HG03196 (cell line): ENCODE data around the gene IL10RB.
A peak's percentile ranks its signal among the peaks of the same experiment; 100 is the strongest.
"Not testable (repeated sequence)": the region's sequence is repeated elsewhere in the genome, so short reads cannot be mapped to it uniquely, and the experiment has no call there.

Experiments used
- ATAC-seq: cut with Tn5 transposase; IDR thresholded peaks from one replicate; pipeline ENCODE4 v1.9.1; 2021; ENCODE audit not compliant: unreplicated experiment

Gene IL10RB

DNA sequence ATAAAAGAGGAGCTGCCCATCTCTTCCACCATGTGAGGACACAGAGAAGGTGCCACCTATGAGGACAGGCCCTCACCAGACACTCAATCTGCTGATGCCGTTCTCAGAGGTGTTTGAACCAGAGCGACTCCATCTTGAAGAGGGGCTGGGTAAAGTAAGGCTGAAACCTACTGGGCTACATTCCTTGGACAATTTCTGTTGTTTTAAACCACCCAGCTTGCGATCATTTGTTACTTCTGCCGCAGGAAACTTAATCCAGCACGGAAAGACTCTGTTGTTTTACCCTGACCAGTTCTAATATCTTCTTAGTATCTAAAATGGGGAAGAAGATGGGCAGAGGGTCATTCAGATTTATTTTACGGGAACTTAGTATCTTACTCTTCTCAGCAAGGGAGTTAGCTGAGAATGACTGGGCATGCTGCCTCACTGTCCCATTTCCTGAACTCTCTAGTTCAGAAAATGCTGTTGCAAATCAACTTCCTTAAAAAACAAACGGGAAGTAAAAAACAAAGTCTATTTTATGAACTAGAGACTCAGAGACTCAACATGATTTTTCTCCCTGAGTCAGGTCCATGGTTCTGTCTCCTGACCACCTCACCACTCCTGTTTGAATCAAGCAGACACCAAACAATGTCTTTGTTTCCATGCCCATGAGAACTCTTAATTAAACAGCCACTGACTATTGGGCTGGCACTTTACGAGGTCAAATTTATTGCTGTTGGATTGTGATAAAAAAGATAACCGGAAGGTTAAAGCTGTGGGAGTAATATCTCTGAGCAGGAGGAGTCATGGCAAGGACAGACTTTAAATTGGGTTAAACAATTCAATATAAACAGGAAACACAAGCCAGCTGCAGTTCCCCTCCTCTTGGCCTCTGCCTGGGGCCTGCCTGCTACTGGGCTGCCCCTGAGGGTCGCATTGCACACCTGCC lies 34.8 kb downstream of the IL10RB start:
- ATAC-seq, result no peak

DNA sequence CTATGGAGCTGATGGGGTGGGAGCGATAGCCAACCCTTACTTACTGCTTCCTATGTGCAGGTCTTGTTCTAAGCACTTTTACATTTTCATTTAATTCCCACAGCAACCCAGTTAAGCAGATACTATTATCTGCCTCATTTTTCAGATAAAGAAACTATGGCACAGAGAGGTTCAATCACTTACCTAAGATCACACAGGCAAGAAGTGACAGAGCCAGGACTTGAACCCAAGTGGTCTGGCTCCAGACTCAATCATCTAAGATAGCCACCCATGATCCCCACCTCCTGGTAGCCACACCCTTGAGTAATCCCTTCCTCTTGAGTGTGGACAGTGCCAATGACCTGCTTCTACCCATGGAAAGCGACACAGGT lies 35.5 kb downstream of the IL10RB start:
- ATAC-seq, result no peak

DNA sequence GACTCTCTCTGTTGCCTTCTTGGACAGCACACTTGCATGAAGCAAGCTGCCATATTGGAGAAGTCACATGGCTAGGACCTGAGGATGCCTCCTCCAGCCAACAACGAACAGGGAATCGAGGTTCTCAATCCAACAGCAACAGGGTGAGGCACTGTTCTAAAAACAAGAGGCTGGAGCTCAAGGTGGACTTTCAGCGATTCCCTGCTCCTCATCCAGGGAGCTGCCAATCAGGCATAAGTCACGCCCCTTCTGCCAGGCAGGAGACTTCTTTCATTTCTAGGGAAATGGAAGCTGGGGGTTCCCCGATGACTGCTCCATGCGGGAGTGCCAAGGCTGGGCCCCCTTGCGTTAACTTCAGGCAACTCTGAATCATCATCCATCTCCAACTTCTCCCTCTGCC lies 35.9 kb downstream of the IL10RB start:
- ATAC-seq, result no peak

DNA sequence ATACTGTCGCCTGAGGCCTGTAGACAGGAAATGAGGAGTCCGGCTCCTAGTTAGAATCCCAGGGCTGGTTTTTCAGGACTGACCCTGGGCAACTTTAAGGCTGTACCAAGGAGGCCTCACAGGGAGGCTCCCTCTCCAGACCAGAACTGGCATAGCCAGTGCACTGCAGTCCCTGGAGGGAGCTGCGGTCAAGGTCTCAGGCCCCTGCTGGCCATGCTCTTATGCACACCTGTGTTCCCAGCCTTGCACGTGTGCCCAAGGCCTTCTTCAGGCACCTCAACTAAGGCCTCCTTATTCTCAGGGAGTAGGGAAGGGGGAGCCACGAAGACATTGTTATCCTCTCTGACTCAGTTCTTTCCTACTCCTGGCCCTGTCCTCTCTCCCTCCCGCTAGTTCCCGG lies 36.6 kb downstream of the IL10RB start:
- no peak for ATAC-seq

DNA sequence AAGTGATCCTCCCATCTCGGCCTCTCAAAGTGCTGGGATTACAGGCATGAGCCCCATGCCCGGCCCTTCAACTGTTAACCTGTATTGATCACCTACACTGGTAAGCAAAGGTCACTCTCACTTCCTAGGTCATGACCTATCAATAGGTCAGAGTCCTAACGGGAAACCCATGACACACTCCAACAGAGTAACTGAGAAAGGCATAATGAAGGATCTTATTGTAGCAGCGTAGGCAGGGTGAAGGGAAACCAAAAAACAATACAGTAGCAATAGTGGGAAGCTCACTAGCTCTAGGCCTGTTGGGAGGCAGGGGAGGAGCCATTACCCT lies 39.1 kb downstream of the IL10RB start:
- ATAC-seq, result no peak

DNA sequence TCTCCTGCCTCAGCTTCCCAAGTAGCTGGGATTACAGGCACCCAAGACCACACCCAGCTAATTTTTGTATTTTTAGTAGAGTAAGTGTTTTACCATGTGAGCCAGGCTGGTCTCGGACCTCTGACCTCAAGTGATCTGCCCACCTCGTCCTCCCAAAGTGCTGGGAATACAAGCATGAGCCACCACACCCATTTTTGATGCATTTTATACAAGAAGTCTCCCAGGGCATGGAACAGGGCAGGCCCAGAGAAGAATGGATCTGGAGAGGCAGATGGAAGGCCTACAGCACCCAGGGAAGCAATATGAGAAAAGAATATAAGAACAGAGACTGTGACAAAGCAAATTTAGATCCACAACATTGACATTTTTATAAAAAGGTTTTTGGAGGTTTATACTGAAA lies 39.8 kb downstream of the IL10RB start:
- ATAC-seq, result no peak

DNA sequence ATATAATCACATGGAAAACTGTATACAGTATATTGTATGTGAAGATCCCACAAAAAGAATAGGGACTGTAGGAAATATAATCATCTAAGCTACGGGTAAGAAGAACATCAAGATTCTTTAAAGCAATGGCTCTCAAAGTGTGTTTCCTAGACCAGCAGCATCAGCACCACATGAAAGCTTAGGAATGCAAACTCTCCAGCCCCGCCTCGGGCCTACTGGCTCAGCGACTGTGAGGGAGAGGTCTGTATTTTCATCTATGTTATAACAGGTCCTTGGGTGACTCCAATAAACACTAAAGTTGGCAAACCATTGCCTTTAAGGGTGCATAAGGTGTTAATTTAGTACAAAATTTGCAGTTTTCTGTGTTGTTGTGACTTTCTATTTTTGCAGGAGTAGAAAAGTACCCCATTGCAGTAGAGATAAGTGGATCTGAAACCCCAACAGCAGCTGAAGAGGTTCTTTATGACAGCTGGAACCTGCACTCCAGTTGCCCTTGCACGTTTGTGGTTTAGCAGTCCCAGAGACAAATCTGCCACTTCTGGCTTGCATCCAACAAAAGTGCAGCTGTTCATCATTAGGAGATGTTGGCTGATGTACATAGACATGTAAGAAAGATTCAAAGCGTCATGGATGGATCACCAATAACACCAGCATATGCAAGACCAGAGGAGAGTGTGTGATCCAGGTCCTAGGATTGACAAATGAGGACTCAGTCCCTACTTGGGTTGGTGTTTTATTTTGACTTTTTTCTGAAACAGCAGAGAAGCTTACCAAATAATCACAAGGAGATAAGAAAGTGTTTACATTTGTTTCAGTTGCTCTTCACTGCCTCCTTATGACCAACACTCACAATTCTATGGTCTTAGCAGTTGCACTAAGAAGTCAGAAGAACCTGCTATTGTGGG lies 42.7 kb downstream of the IL10RB start:
- ATAC-seq, result peak; percentile 72

DNA sequence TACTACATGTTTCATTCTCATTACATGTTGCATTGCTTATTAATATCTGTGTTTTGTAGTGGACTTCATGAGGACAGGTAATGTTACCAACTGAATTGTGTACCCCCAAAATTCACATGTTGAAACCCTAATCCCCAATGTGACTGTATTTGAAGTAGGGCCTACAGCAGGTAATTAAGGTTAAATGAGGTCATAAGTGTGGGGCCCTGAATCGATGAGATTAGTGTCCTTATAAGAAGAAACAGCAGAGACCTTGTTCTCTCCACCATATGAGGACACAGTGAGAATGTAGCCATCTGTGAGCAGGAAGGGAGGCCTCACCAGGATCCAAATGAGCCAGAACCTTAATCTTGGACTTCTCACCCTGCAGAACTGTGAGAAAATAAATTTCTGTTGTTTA lies 43.6 kb downstream of the IL10RB start:
- no peak for ATAC-seq

DNA sequence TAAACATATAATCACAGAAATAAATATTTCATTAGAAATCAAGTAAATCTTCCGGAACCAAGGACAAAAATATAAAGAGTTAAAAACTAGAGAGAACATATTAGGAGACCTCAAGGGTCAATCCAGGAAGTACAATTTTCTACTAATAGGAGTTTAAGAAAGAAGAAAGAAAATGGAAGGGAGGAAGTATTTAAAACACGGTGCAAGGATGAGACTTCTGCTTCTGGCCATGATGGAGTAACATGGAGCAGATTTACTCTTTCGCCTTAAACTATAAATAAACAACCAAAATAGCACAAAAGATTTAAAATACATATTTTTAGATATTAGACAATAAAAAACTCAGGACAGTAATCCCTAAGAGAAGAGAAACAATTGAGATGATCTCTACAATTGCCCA lies 46.0 kb downstream of the IL10RB start:
- ATAC-seq, result no peak

DNA sequence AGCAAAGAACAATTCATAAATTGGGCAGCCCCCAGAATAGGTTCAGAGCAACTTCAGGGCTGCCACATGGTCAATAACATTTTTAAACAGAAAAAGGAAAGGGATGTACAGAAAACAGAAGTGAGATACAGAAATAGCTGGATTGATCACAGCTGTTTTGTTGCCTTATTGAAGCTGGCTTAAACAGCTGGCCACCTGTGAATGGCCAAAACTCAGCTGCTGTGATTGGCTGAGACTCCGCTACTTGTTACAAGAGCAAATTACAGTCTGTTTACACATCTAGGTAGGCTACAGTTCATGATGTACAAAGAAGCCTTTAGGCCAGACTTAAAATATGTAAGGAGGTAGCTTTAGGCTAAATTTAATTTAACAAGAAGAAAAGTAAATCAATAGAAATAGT lies 47.0 kb downstream of the IL10RB start:
- no peak for ATAC-seq

DNA sequence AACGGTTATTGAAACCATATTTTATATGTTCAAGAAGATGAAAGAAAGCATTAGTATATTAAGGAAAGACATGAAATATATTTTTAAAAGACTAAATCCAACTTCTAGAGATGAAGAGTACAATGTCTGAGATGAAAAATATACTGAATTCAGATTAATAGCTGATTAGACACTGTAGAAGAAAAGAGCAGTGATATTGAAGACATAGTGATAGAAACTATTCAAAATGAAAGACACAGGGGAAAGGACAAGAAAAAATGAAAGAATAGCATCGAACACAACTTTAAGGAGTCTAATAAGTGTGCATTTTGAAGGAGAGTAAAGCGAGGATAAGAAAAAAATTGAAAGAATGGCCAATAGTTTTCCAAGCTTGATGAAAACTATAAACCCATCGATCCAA lies 47.4 kb downstream of the IL10RB start:
- ATAC-seq, result no peak

DNA sequence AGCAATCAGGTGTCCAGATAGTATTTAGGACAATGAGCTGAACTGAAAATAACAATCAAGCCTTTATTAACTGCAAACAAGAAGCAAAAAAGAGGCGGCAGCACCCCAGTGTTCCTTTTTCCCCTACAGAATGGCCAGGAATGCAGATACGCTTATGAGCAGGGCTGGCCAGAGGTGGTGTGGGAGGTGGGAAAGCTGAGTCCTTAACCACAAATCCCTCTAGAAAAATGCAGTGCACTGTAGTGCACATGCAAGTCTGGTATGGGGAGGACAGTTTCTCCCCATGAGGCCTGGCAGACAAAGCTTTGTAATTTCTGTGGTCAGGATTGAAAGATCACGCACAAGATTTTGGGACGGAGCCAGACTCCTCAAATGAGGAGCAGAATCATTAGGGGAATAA lies 47.9 kb downstream of the IL10RB start:
- ATAC-seq, result no peak

DNA sequence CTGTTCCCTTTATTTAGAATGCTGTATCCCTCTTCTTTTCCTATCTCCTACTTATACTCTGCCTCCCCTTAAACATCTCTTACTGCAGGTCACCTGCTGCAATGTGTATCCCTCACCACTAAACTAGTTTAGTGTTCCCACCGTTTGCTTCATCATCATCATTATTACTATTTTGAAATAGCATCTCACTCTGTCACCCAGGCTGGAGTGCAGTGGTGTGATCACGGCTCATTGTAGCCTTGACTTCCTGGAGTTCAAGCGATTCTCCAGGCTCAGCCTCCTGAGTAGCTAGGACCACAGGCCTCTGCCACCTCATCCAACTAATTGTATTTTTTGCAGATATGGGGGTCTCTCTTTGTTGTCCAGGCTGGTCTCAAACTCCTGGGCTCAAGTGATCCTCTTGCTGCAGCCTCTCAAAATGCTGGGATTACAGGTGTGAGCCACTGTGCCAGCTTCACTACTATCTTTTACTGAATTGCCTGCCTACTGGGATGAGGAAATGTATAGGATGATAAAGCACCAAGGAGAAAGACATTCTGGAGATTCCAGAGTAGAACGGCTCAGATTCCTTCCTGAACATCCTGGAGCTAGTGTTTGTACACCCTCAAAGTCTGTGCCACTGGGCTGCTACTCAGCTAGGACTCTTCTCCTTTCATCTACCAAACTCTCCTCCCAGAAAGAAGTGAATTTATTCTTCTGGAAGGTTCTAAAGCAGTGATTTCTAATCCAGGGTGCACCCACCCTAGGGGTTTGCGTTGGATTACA lies 50.0 kb downstream of the IL10RB start:
- no peak for ATAC-seq

DNA sequence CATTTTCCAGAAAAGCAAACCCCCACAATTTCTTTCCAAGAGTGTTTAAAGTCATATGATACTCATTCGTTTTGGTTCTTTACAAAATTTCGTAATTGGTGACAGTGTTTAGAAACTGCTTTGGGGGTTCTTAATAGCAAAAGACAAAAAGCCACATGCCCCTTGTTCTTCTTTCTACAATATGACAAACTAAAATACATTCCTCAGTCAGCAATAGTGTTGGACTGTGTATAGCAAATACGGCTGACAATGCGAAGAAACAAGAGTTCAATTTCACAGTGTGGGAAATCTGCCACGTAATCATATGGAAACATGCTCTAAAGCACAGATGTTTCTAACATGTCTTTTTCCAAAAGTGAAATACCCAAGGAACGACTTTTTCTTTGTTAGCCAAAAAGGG lies 51.0 kb downstream of the IL10RB start:
- ATAC-seq, result no peak

DNA sequence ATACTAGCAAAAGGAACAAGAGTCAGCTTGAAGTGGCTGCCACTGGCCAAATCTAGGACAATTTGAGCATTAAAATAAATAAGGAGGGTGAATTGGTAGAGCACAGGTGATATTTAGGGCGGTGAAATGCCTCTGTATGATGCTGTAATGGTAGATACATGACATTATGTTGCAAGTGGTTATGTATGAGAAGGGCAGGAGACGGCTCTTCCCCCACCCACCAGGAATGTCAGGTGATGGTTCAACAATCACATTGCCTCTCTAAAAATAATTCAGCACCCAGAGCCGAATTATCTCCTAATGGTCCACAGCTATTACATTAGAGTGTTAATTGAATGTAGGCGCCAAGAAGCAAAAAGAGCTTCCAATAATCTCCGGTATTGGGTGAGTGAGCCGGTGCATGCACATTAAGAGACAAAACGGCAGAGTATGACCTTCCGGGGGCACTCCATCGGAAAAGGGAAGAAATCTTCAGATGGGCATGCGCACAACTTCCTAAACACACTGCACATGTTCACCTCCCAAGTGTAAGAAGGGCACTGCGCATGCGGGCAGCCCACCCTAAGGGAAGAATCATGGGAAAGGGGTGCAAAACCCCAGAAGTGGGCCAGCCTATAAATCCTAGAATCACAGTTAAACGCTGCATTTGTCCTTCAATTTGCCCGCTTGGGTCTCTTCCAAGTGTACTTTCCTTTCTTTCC lies 51.8 kb downstream of the IL10RB start:
- ATAC-seq, result no peak

DNA sequence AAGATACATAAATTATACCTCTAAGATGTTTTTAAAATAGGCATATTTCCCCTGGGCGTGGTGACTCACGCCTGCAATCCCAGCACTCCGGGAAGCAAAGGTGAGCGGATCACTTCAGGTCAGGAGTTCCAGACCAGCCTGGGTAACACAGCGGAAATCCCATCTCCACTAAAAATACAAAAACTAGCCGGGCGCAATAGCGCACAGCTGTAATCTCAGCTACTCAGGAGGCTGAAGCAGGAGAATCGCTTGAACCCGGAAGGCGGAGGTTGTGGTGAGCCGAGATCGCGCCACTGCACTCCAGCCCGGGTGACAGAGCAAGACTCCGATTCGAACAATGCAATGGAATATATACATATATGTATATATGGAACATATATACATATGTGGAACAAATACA lies 54.8 kb downstream of the IL10RB start:
- not testable (repeated sequence) for ATAC-seq

DNA sequence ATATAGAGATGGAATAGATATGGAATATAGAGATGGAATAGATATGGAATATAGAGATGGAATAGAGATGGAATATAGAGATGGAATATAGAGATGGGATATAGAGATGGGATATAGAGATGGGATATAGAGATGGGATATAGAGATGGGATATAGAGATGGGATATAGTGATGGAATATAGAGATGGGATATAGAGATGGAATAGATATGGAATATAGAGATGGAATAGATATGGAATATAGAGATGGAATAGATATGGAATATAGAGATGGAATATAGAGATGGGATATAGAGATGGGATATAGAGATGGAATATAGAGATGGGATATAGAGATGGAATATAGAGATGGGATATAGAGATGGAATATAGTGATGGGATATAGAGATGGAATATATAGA lies 57.4 kb downstream of the IL10RB start:
- not testable (repeated sequence) for ATAC-seq

DNA sequence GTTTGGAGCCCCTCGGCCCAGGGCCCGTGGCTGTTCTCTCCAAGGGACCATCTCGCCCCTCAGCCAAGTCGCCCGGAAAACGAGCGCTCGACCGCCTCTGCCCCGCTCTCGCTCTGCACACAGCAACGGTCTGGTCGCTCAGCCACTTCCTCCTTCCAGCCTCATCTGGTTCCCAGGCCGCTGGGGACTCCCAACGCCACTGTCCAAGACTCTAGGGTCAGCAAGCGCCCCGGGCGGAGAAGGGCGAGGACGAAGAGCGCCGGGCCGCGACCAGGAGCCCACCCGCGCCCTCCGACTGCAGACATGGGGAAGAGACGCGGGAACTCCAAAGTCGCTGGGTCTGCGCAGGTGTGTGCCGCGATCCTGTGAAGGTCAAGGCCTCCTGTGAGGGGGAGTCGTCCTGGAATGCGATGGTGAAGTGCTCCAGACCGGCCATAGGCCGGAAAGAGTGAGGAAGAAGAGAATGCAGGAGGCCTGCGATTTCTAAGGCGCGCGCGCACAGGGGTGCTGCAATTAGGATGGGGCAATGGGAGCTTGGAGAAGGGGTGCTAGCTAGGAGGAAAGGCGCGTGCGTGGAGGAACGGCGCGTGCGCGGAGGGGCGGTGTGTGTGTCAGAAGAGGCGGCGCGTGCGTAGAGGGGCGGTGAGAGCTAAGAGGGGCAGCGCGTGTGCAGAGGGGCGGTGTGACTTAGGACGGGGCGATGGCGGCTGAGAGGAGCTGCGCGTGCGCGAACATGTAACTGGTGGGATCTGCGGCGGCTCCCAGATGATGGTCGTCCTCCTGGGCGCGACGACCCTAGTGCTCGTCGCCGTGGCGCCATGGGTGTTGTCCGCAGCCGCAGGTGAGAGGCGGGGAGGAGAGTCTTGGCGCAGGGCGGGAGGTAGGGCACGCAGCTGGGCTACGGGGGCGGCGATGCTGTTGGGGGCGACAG lies 58.4 kb downstream of the IL10RB start, which contains the start of gene IFNAR1:
Gene IFNAR1, plus strand, starts transcription at position 680 of the 931 bp plus-strand sequence. Its CDS starts 86 bp downstream, at position 766.
- peak; percentile 81 for ATAC-seq

DNA sequence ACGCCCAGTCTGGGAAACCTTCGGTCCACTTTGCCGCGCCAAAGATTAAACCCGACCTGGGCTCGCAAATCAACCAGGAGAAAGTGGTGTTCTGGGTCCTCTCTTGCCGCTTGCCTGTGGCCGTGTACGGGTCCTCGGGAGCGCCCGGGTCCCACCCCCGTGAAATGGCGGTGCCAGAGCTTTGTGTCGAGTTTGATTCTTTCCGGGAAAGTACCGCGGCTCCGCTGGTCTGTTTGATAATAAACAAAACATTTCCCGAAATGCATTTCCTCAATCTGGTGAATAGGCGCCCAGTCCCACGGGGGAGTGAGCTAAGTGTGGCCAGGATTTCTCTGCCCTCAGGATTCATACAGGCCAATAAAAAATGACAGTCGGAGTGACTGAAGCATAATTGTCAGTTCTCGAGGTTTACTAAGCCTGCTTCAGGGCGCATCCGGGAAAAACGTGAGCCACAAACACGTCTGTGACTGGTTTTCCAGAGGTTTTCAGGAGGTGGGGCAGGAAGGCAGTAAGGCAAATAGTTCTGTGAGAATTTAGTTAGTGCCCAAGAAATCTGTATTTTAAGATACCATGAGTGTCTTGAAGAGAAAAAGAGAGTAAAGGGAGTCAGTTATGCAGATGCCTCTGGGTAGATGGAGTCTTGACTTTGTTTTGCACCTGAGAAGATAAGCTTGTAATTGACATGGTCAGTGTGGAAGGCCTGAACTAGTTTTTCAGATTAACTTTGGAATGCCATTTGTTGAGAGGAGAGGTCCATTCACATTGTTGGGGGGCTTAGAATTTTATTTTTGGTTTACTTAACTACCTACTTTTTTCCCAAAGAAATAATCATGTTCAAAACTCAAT lies 59.3 kb downstream of the IL10RB start:
- peak; percentile 40 for ATAC-seq
